ENCODE measurements around the gene RECQL.

The RECQL gene

GRCh38 chr12:21501258-21502163 is at the start of gene RECQL, which contains the start of gene GOLT1B:
Gene RECQL (minus strand): TSS chr12:21501635. CDS start chr12:21499570, 2,065 bp downstream.
Gene GOLT1B (plus strand): TSS chr12:21501789. CDS start chr12:21501924, 135 bp downstream.
- DNase-seq = peak; percentile 92

GRCh38 chr12:21547437-21547836 is 46.0 kb upstream of the RECQL start:
- DNase-seq = no peak

- no peak for DNase-seq
These were observed 45.3 kb upstream of the RECQL start for GRCh38 chr12:21546716-21547115.

- no peak for DNase-seq
These were observed 44.1 kb upstream of the RECQL start for GRCh38 chr12:21545557-21545956.

- no peak for DNase-seq
These were observed 41.7 kb upstream of the RECQL start for GRCh38 chr12:21543151-21543550.

GRCh38 chr12:21542403-21542802 is 41.0 kb upstream of the RECQL start:
- no peak for DNase-seq

- DNase-seq = no peak
These were observed 40.3 kb upstream of the RECQL start for GRCh38 chr12:21541773-21542172.

GRCh38 chr12:21539797-21540196 is 38.4 kb upstream of the RECQL start:
- DNase-seq = no peak

- no peak for DNase-seq
These were observed 36.7 kb upstream of the RECQL start for GRCh38 chr12:21538061-21538653.

- DNase-seq = no peak
These were observed 28.0 kb upstream of the RECQL start for GRCh38 chr12:21529456-21529855.

GRCh38 chr12:21528953-21529352 is 27.5 kb upstream of the RECQL start:
- no peak for DNase-seq

- DNase-seq = peak; percentile 42
These were observed 26.2 kb upstream of the RECQL start for GRCh38 chr12:21527451-21528180.

- no peak for DNase-seq
These were observed 25.4 kb upstream of the RECQL start for GRCh38 chr12:21526721-21527345.

GRCh38 chr12:21526053-21526452 is 24.6 kb upstream of the RECQL start, which contains the start of gene SPX:
Gene SPX (plus strand): TSS chr12:21526296. CDS start chr12:21526473, 177 bp downstream.
- no peak for DNase-seq

- no peak for DNase-seq
These were observed 21.7 kb upstream of the RECQL start for GRCh38 chr12:21523148-21523547.

GRCh38 chr12:21521541-21521940 is 20.1 kb upstream of the RECQL start:
- no peak for DNase-seq

GRCh38 chr12:21518451-21518850 is 17.0 kb upstream of the RECQL start:
- DNase-seq = no peak

GRCh38 chr12:21516281-21516680 is 14.8 kb upstream of the RECQL start:
- DNase-seq = no peak

- no peak for DNase-seq
These were observed 8.3 kb upstream of the RECQL start for GRCh38 chr12:21509768-21510167.

GRCh38 chr12:21507849-21508248 is 6.4 kb upstream of the RECQL start:
- DNase-seq = no peak

- no peak for DNase-seq
These were observed 4.5 kb upstream of the RECQL start for GRCh38 chr12:21505888-21506287.

GRCh38 chr12:21502872-21503271 is 1.4 kb upstream of the RECQL start:
- no peak for DNase-seq

- DNase-seq = no peak
These were observed 695 bp upstream of the RECQL start for GRCh38 chr12:21502164-21502496.

All from NCI-H1436 treated with DMSO at 0.1 percent for 48 hours (cell line).